GM12865 (cell line): ENCODE data around the gene PLA2G4A.

Experiments
- DNase-seq: peaks from one replicate; pipeline ENCODE4 v3.0.0; 2010; ENCODE audit warnings: low read depth
- H3K4me3 ChIP-seq: 2 replicates; pipeline ENCODE4 v1.5.1; 2011; ENCODE audit warnings: mild to moderate bottlenecking, low read depth, low read length, control low read depth
- TF ChIP-seq, protein P1 (sequence below): IDR thresholded peaks from 2 replicates; pipeline ENCODE4 v1.5.1; 2011; ENCODE audit warnings: low read length, control low read depth, low read depth, inconsistent platforms; ENCODE audit not compliant: insufficient read depth; ENCODE audit errors: missing control alignments

PLA2G4A gene

DNA sequence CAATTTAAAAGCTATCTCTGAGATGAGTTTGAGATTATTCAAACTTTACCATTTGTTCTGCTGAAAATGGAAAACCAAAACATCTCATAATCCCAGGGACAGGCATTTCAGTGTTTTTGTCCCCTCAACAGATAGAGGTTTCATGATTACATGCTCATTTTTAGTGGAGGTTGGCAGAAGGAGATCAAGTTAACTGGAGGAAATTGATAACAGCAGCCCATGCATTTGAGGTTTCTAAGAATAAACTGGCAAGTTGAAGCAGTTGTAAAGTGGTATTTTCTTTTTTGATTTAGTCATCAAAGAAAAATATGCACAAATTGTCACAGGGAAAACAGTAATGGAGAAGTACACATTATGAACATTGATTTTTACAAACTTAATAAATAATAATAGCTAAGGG is 205.8 kb downstream of the PLA2G4A start:
- H3K4me3 ChIP-seq: no peak overlapping the region
- DNase-seq: no peak
- TF ChIP-seq, protein P1, sequence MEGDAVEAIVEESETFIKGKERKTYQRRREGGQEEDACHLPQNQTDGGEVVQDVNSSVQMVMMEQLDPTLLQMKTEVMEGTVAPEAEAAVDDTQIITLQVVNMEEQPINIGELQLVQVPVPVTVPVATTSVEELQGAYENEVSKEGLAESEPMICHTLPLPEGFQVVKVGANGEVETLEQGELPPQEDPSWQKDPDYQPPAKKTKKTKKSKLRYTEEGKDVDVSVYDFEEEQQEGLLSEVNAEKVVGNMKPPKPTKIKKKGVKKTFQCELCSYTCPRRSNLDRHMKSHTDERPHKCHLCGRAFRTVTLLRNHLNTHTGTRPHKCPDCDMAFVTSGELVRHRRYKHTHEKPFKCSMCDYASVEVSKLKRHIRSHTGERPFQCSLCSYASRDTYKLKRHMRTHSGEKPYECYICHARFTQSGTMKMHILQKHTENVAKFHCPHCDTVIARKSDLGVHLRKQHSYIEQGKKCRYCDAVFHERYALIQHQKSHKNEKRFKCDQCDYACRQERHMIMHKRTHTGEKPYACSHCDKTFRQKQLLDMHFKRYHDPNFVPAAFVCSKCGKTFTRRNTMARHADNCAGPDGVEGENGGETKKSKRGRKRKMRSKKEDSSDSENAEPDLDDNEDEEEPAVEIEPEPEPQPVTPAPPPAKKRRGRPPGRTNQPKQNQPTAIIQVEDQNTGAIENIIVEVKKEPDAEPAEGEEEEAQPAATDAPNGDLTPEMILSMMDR: no peak

DNA sequence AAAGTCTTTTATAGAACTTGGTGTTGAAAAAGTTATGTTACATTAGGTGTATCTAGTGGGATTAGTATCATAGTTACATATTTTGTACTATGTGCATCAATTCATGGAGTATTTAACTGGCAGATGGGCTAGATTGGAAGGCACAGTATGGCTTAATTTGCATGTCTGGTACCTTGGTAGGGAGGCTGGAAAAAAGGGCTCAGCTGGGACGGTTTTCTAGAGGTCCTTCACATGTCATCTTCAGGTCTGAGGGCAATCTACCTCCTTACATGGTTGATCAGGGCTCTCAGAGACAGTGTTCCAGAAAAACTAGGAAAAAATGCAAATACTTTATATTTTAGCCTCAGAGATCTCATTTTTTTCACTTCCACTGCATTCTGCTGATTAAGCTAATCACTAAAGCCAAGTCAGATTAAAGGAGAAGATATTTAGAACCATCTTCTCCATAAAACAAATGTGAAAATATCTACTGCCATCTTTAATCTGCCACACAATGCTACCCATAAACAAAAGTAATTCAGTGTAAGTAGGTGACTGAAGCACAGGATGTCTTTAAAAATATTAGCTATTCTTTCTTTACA is 209.3 kb downstream of the PLA2G4A start:
- no peak for DNase-seq
- H3K4me3 ChIP-seq: no peak overlapping the region
- TF ChIP-seq, protein P1: no peak
